ENCODE results near the gene ADAMTSL4. TPM values are rescaled to one million over a fixed set of nuclear protein-coding genes. Genes with fewer than 3 reads are reported as not detected.

The ADAMTSL4 gene
- total and polyA plus RNA-seq, 4 donors, result 5.6 to 12.2 (median 11.5) TPM

DNA sequence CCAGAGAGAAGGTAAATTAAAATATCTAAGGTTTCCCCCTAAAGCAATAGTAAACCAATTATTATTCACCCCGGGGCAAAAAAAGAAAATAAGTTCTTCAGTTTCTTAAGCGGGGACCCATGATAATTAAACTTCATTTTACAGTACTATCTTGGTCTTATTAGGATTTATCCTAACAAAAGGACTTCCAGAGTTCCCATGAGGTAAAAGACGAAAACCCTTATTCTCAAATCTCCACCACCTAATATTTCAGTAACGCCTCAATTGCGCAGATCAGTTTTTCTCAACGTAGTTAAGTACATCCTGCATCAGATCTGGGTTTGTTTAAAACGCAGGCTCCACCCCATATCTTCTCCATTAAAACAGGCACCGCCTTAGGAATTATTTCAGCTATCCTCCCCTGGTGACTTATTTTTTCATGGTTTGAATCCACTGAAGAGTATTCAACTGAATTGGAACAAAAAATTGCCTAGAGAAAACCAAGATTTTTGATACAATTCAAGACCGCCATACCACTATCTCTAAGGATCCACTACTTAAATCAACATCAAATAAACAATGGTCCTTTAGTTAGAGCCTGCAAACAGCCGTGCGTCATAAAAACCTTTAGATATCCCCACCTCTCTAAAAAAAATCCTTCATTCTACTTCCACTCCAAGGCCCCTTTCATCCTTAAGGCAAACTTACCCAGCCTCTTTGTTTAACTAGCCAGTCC is 28.5 kb downstream of the ADAMTSL4 start:
- Histone ChIP-seq H3K4me1 (ENCODE audit: control insufficient read depth in 4 of 4, insufficient read depth in 4 of 4, low read length in 3 of 4) (peaks cover 10 to 38% (median 22%) of the 10 kb centered on the region in 4 donors), H3K36me3 (ENCODE audit: control insufficient read depth in 4 of 4, insufficient read depth in 3 of 4, low read depth in 1 of 4, low read length in 3 of 4) (peaks cover 3 to 37% (median 26%) of the 10 kb centered on the region in 4 donors), H3K9ac (ENCODE audit: low read depth in 1 of 2, low read length in 2 of 2) (peak overlapping the region; percentile 99 to 100), H3K4me3 (ENCODE audit: low read depth in 1 of 3, low read length in 3 of 3) (peak overlapping the region; percentile 78 to 100 (median 81)), H3K27ac (ENCODE audit: low read depth in 1 of 2, low read length in 2 of 2) (peak overlapping the region; percentile 95 to 99), H3K9me3 (ENCODE audit: control insufficient read depth in 4 of 4, low read length in 3 of 4) (no peaks in the 10 kb centered on the region), H3K27me3 (ENCODE audit: control insufficient read depth in 4 of 4, insufficient read depth in 4 of 4, low read length in 3 of 4) (no peaks in the 10 kb centered on the region)
- under 1% methylated on average over 11 of the region's 11 CpGs for whole genome bisulfite sequencing
- TF ChIP-seq HNF4G (IDR thresholded peaks at IDR 0.05), result no peak
- TF ChIP-seq TAF1 (conservative IDR thresholded peaks at IDR 0.05), result peak; percentile 19
- DNase-seq (ENCODE audit: low spot score), result no peak

DNA sequence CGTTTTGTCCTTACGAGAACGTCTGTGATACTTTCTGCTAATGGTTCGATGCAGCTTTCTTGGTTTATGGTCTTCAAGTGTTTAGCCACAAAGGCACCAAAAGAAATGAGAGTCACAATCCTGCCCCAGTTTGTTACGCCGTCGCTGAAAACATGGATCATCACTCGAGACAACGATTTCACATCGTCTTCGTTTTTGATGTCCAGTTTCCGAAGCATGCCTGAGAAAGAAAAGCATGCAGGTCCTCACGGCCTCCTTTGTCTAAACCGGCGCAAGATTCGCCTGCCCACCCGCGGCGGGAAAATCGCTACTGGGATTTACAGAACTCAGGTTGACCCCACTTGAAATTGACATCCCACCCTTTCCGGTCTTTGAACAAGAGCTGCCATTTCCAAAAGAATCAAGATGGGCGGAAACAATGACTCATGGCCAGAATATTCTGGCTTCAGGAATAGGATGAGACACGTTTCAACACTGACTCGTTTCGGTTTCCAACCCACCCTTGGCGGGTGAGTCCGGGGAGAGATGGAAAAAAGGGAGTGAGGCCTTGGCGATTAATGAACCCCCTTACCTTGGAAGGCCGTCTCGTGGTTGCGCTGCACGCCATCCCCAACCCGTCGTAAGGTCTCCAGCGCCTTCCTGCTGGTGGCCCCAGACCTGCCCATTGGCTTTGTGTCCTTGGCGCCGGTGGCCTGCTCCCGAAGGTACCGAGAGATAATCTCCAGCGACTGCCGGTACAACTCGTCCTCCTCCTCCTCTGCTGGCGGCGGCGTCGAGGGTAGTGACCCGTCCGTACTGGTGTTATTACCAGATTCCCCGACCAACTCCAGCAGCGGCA is 29.3 kb downstream of the ADAMTSL4 start:
- DNase-seq (ENCODE audit: low spot score), result peak; percentile 62
- H3K9ac ChIP-seq (ENCODE audit: low read depth in 1 of 2, low read length in 2 of 2), result peak overlapping the region; percentile 99 to 100
- peak overlapping the region; percentile 78 to 100 (median 81) for H3K4me3 ChIP-seq (ENCODE audit: low read depth in 1 of 3, low read length in 3 of 3)
- no peaks in the 10 kb centered on the region for H3K27me3 ChIP-seq (ENCODE audit: control insufficient read depth in 4 of 4, insufficient read depth in 4 of 4, low read length in 3 of 4)
- TF ChIP-seq GABPA (IDR thresholded peaks at IDR 0.05 in 1 of 2, conservative IDR thresholded peaks at IDR 0.05 in 1 of 2), result no peak
- peak; percentile 17 for TF ChIP-seq MAX (IDR thresholded peaks at IDR 0.05)
- TF ChIP-seq RAD21 (IDR thresholded peaks at IDR 0.05), result peak in 1 of 2 donors; percentile 34
- TF ChIP-seq, protein P1, sequence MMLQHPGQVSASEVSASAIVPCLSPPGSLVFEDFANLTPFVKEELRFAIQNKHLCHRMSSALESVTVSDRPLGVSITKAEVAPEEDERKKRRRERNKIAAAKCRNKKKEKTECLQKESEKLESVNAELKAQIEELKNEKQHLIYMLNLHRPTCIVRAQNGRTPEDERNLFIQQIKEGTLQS (IDR thresholded peaks at IDR 0.05), result peak; percentile 60
- no peak for TF ChIP-seq HNF4G (IDR thresholded peaks at IDR 0.05)
- TF ChIP-seq TAF1 (conservative IDR thresholded peaks at IDR 0.05), result peak; percentile 26
- TF ChIP-seq RXRA (IDR thresholded peaks at IDR 0.05), result peak; percentile 28 to 55
- TF ChIP-seq NR2F2 (IDR thresholded peaks at IDR 0.05), result peak; percentile 49
- TF ChIP-seq JUND (IDR thresholded peaks at IDR 0.05), result peak; percentile 98 to 99
- TF ChIP-seq YY1 (IDR thresholded peaks at IDR 0.05), result peak; percentile 88
- peak overlapping the region; percentile 95 to 99 for H3K27ac ChIP-seq (ENCODE audit: low read depth in 1 of 2, low read length in 2 of 2)
- WGBS, result under 1% methylated on average over 50 of the region's 50 CpGs
- peaks cover 7 to 32% (median 15%) of the 10 kb centered on the region in 4 donors for H3K4me1 ChIP-seq (ENCODE audit: control insufficient read depth in 4 of 4, insufficient read depth in 4 of 4, low read length in 3 of 4)
- H3K36me3 ChIP-seq (ENCODE audit: control insufficient read depth in 4 of 4, insufficient read depth in 3 of 4, low read depth in 1 of 4, low read length in 3 of 4), result peaks cover 3 to 30% (median 20%) of the 10 kb centered on the region in 4 donors
- no peaks in the 10 kb centered on the region for H3K9me3 ChIP-seq (ENCODE audit: control insufficient read depth in 4 of 4, low read length in 3 of 4)

DNA sequence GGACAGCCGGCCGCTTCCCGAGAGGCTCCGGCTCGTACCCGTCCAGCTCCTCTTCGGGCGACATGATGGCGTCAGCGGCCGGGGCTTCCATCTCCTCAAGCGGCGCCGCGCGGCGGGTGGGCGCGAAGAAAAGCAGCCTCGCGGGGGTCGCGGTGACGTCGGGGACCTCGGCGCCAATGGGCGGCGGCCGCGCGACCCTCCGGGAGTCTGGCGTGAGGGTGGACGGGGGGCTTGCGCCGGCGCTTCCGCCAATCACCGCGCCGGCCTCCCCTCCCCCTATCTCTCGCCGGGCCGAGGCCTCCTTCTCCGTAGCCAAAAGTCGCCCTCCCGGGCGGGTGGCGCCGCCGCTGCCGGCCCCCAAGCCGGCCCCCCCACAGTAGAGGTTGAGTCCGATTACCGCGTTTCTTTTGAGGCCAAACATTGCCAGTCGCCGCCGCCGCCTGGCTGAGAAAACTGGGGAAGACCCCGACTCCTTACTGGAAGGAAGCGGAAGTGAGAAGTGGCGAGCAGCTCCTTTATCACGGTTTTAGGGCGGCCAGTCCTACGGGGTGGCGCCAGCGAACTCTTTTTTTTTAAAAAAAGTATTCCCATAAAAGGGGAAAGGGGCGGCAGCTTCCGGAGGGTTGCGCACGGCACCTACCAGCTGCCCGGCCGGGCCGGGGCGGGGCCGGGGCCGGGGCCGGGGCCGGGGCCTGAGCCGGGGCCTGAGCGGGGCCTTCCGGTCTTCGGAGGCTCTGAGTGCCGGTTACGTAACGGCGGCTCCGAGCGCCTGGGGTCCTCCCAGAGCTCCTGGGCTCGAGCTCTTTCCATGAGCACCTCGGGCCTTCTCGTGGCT is 30.1 kb downstream of the ADAMTSL4 start, which contains the start of gene MCL1:
MCL1 (minus strand) TSS at position 501 of the 835 bp plus-strand sequence; CDS start at position 421, 80 bp downstream.
- peak within 1 kb of the TSS; percentile 99 to 100 for H3K9ac ChIP-seq (ENCODE audit: low read depth in 1 of 2, low read length in 2 of 2)
- peak; percentile 89 for DNase-seq (ENCODE audit: low spot score)
- H3K36me3 ChIP-seq (ENCODE audit: control insufficient read depth in 4 of 4, insufficient read depth in 3 of 4, low read depth in 1 of 4, low read length in 3 of 4), result peaks cover 3 to 26% (median 18%) of the 10 kb centered on the region in 4 donors
- no peaks in the 10 kb centered on the region for H3K27me3 ChIP-seq (ENCODE audit: control insufficient read depth in 4 of 4, insufficient read depth in 4 of 4, low read length in 3 of 4)
- under 1% methylated on average over 94 of the region's 94 CpGs for WGBS
- peak within 1 kb of the TSS; percentile 78 to 100 (median 81) for H3K4me3 ChIP-seq (ENCODE audit: low read depth in 1 of 3, low read length in 3 of 3)
- peak within 1 kb of the TSS; percentile 96 to 99 for H3K27ac ChIP-seq (ENCODE audit: low read depth in 1 of 2, low read length in 2 of 2)
- H3K4me1 ChIP-seq (ENCODE audit: control insufficient read depth in 4 of 4, insufficient read depth in 4 of 4, low read length in 3 of 4), result peaks cover 5 to 27% (median 13%) of the 10 kb centered on the region in 4 donors
- H3K9me3 ChIP-seq (ENCODE audit: control insufficient read depth in 4 of 4, low read length in 3 of 4), result no peaks in the 10 kb centered on the region
- TF ChIP-seq, protein P1 (IDR thresholded peaks at IDR 0.05), result peak; percentile 48
- TF ChIP-seq, protein P2, sequence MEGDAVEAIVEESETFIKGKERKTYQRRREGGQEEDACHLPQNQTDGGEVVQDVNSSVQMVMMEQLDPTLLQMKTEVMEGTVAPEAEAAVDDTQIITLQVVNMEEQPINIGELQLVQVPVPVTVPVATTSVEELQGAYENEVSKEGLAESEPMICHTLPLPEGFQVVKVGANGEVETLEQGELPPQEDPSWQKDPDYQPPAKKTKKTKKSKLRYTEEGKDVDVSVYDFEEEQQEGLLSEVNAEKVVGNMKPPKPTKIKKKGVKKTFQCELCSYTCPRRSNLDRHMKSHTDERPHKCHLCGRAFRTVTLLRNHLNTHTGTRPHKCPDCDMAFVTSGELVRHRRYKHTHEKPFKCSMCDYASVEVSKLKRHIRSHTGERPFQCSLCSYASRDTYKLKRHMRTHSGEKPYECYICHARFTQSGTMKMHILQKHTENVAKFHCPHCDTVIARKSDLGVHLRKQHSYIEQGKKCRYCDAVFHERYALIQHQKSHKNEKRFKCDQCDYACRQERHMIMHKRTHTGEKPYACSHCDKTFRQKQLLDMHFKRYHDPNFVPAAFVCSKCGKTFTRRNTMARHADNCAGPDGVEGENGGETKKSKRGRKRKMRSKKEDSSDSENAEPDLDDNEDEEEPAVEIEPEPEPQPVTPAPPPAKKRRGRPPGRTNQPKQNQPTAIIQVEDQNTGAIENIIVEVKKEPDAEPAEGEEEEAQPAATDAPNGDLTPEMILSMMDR (IDR thresholded peaks at IDR 0.05; ENCODE audit: low read depth, low read length, missing input control), result no peak
- peak; percentile 28 to 35 for TF ChIP-seq RAD21 (IDR thresholded peaks at IDR 0.05)
- TF ChIP-seq GABPA (IDR thresholded peaks at IDR 0.05 in 1 of 2, conservative IDR thresholded peaks at IDR 0.05 in 1 of 2), result peak; percentile 63 to 80
- no peak for TF ChIP-seq FOXA2 (IDR thresholded peaks at IDR 0.05)
- no peak for TF ChIP-seq JUND (IDR thresholded peaks at IDR 0.05)
- TF ChIP-seq YY1 (IDR thresholded peaks at IDR 0.05), result peak; percentile 54
- TF ChIP-seq RXRA (IDR thresholded peaks at IDR 0.05), result peak in 1 of 2 donors; percentile 58
- TF ChIP-seq MAX (IDR thresholded peaks at IDR 0.05), result peak; percentile 32
- peak; percentile 96 for TF ChIP-seq REST (IDR thresholded peaks at IDR 0.05)
- peak; percentile 52 for TF ChIP-seq NR2F2 (IDR thresholded peaks at IDR 0.05)
- TF ChIP-seq HNF4G (IDR thresholded peaks at IDR 0.05), result no peak
- peak; percentile 74 for TF ChIP-seq SP1 (IDR thresholded peaks at IDR 0.05)
- no peak for TF ChIP-seq FOXA1 (IDR thresholded peaks at IDR 0.05)
- TF ChIP-seq TAF1 (conservative IDR thresholded peaks at IDR 0.05), result peak; percentile 99

Data from liver (tissue), 9 donors.